OCI-LY7 (cell line): Measurements from ENCODE around the gene SMURF2. TPM values are rescaled to one million over a fixed set of nuclear protein-coding genes. Genes with fewer than 3 reads are reported as not detected.

ENCODE experiments used
- BruUV-seq: library from RNA; stranded (reverse); fragments of 400-500 nt; replicated peaks from 2 replicates; lab custom pipeline; 2021; lab: Mats Ljungman, UMichigan
- CTCF ChIA-PET: fragments of 300-600 bp; sonication (Branson Sonifier 250); formaldehyde crosslinking; loops from one replicate; lab custom pipeline; 2022; ENCODE audit warnings: antibody characterized with exemption; ENCODE audit not compliant: unreplicated experiment; lab: Charles Lee
- POLR2A ChIA-PET: fragments of 300-600 bp; sonication (Branson Sonifier 250); formaldehyde crosslinking; loops from one replicate; lab custom pipeline; 2022; ENCODE audit warnings: antibody characterized with exemption; lab: Charles Lee
- DNase-seq: peaks from one replicate; pipeline ENCODE4 v3.0.0-alpha.2; 2015; ENCODE audit warnings: low spot score
- H2AFZ ChIP-seq: fragments of 200-600 bp; sonication (generic), shearing (Covaris generic); 2 replicates; pipeline ENCODE4 v1.6.1; 2014; ENCODE audit warnings: mild to moderate bottlenecking, antibody characterized with exemption, low read length, moderate library complexity
- H3K27ac ChIP-seq: fragments of 200-600 bp; sonication (generic); 2 replicates; pipeline ENCODE4 v1.5.1; 2014; ENCODE audit warnings: mixed run types, low read depth, mild to moderate bottlenecking, moderate library complexity, low read length, inconsistent platforms; ENCODE audit not compliant: poor library complexity, severe bottlenecking
- H3K36me3 ChIP-seq: fragments of 200-600 bp; sonication (generic); 2 replicates; pipeline ENCODE4 v1.6.1; 2014; ENCODE audit warnings: mild to moderate bottlenecking, antibody characterized with exemption, low read length, moderate library complexity, mixed read lengths; ENCODE audit not compliant: insufficient read depth
- H3K4me1 ChIP-seq: fragments of 200-600 bp; sonication (generic); 2 replicates; pipeline ENCODE4 v1.5.1; 2014; ENCODE audit warnings: mild to moderate bottlenecking, low read length; ENCODE audit not compliant: insufficient read depth, poor library complexity, severe bottlenecking
- H3K4me2 ChIP-seq: fragments of 200-600 bp; sonication (generic); 2 replicates; pipeline ENCODE4 v1.6.1; 2014; ENCODE audit warnings: mild to moderate bottlenecking, low read length
- H3K4me3 ChIP-seq: fragments of 200-600 bp; sonication (generic); 2 replicates; pipeline ENCODE4 v1.5.1; 2014; ENCODE audit warnings: mild to moderate bottlenecking, low read depth, low read length; ENCODE audit not compliant: poor library complexity, severe bottlenecking
- H3K79me2 ChIP-seq: fragments of 200-600 bp; sonication (generic); 2 replicates; pipeline ENCODE4 v1.6.1; 2016; ENCODE audit warnings: low read depth, mild to moderate bottlenecking, low read length, moderate library complexity, mixed read lengths; ENCODE audit not compliant: insufficient read depth
- H3K9me2 ChIP-seq: fragments of 200-600 bp; sonication (generic); 2 replicates; pipeline ENCODE4 v1.6.1; 2016; ENCODE audit warnings: mild to moderate bottlenecking, low read length, mixed read lengths; ENCODE audit not compliant: insufficient read depth
- H3K9me3 ChIP-seq: fragments of 200-600 bp; sonication (generic); 2 replicates; pipeline ENCODE4 v1.6.1; 2014; ENCODE audit warnings: mild to moderate bottlenecking, mixed run types, low read length, mixed read lengths
- H4K20me1 ChIP-seq: fragments of 200-600 bp; sonication (generic); 2 replicates; pipeline ENCODE4 v1.6.1; 2014; ENCODE audit warnings: mild to moderate bottlenecking, antibody characterized with exemption, low read length, moderate library complexity, mixed read lengths; ENCODE audit not compliant: insufficient read depth
- EZH2phosphoT487 ChIP-seq: fragments of 200-600 bp; sonication (generic); IDR thresholded peaks from 2 replicates; pipeline ENCODE4 v1.6.1; 2018; ENCODE audit warnings: low read depth, borderline replicate concordance, mild to moderate bottlenecking, mixed run types, antibody characterized with exemption, low read length, moderate library complexity, mixed read lengths
- intact Hi-C: fragments of 100-400 bp; cut with micrococcal nuclease; formaldehyde crosslinking; loops from one replicate; pipeline ENCODE4 v1.10.0; 2022; ENCODE audit not compliant: unreplicated experiment
- total RNA-seq, 2 experiments: library from RNA; depleted of rRNA in 1 of 2; stranded (reverse); fragments of >200 nt in 1 of 2; shearing (Covaris generic) in 1 of 2; gene quantifications; 2 replicates each; pipeline ENCODE4 v1.2.3, GENCODE V29; 2014 to 2022
- TF ChIP-seq, protein P1 (sequence below): fragments of 200-600 bp; sonication (generic); conservative IDR thresholded peaks from 2 replicates; pipeline ENCODE4 v1.5.1; 2014; ENCODE audit warnings: mild to moderate bottlenecking, antibody characterized with exemption, low read length, moderate library complexity, mixed read lengths

Gene SMURF2
- total RNA-seq, 2 experiments from 2014 or later, result 15.6 to 20.8 TPM

DNA sequence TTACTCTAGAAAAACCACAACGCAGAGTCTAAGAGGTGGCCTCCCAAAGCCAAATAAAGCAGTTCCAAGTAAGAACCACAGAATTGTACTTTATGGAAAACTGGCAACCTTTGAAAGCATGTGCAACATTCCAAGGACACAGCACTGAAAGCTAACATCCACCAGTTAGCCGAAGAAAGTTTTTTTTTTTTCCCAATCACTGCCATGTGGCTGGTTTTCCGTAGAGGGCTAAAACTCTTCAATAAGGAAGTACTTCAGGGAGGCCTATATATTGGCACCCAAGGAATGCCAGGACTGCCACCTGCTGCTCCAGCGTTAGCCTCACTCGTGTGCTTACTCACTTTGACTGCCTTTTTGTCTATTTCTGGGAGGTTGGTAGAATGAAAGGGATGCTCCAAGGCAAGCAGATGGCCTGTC is 130.1 kb downstream of the SMURF2 start:
- intact Hi-C loops, result no loop called here
- no TSS peak for BruUV-seq
- peaks cover 100% of the 10 kb centered on the region for H3K36me3 ChIP-seq
- H3K9me3 ChIP-seq, result no peaks in the 10 kb centered on the region
- H3K4me3 ChIP-seq, result no peak overlapping the region
- TF ChIP-seq, protein P1, sequence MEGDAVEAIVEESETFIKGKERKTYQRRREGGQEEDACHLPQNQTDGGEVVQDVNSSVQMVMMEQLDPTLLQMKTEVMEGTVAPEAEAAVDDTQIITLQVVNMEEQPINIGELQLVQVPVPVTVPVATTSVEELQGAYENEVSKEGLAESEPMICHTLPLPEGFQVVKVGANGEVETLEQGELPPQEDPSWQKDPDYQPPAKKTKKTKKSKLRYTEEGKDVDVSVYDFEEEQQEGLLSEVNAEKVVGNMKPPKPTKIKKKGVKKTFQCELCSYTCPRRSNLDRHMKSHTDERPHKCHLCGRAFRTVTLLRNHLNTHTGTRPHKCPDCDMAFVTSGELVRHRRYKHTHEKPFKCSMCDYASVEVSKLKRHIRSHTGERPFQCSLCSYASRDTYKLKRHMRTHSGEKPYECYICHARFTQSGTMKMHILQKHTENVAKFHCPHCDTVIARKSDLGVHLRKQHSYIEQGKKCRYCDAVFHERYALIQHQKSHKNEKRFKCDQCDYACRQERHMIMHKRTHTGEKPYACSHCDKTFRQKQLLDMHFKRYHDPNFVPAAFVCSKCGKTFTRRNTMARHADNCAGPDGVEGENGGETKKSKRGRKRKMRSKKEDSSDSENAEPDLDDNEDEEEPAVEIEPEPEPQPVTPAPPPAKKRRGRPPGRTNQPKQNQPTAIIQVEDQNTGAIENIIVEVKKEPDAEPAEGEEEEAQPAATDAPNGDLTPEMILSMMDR, result no peak
- TF ChIP-seq EZH2phosphoT487, result no peak
- H4K20me1 ChIP-seq, result no peaks in the 10 kb centered on the region
- no peaks in the 10 kb centered on the region for H3K79me2 ChIP-seq
- CTCF ChIA-PET, result no interaction called here
- POLR2A ChIA-PET, result no interaction called here
- no peaks in the 10 kb centered on the region for H3K4me1 ChIP-seq
- no peak for DNase-seq
- no peaks in the 10 kb centered on the region for H3K9me2 ChIP-seq
- H3K4me2 ChIP-seq, result no peak overlapping the region
- H3K27ac ChIP-seq, result no peak overlapping the region
- no peak overlapping the region for H2AFZ ChIP-seq

DNA sequence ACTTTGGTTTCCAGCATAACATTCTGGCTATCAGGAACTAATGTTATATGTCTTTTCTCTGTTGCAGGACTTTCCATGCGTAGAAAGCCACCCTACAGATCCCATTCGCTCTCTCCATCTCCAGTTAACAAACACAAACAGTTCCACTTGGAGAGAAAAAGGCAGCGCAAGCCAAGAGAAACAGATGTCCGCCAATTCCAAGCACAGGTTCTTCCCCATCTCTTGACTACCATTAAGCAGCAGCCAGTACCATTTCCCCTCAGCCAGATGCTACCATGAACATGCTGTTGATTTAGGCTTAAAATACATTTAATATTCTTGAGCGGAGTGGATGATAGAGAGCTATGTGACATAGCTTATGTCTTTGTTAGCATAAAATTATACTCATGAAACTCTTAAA is 132.9 kb downstream of the SMURF2 start:
- Histone ChIP-seq H3K27ac (no peak overlapping the region), H3K36me3 (peaks cover 100% of the 10 kb centered on the region), H3K4me1 (no peaks in the 10 kb centered on the region), H3K4me2 (no peak overlapping the region), H2AFZ (no peak overlapping the region), H3K4me3 (no peak overlapping the region), H4K20me1 (no peaks in the 10 kb centered on the region), H3K9me3 (no peaks in the 10 kb centered on the region), H3K9me2 (no peaks in the 10 kb centered on the region), H3K79me2 (no peaks in the 10 kb centered on the region)
- TF ChIP-seq, protein P1, result no peak
- TF ChIP-seq EZH2phosphoT487, result no peak
- POLR2A ChIA-PET, result no interaction called here
- intact Hi-C loops, result no loop called here
- no peak for DNase-seq
- BruUV-seq, result no TSS peak
- CTCF ChIA-PET, result interaction anchor here (1.1 kb wide), 1 partner anchor 226 kb away, joined by 3 read pairs; no protein-coding TSS in a partner anchor

DNA sequence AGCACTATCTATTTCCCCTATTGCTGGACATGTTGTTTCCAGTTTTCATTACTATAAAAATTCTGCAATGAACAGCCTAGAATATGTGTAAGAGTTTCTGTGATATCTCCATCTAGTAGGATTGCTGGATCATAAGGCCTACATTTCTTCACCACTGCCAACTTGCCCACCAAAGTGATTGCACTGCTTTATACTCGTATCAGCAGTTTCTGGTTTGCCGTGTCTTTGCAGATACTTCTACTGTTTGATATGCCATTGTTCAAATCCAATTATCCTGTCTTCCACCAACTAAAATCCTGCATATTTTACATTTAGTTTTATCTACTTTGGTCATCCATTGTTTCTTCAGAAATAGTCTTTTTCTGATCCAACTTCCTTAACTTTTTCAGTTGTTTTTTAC is 134.2 kb downstream of the SMURF2 start:
- ChIA-PET CTCF (no interaction called here), POLR2A (no interaction called here)
- Histone ChIP-seq H3K4me1 (no peaks in the 10 kb centered on the region), H3K79me2 (no peaks in the 10 kb centered on the region), H3K4me3 (no peak overlapping the region), H2AFZ (no peak overlapping the region), H3K9me3 (no peaks in the 10 kb centered on the region), H3K27ac (no peak overlapping the region), H3K4me2 (no peak overlapping the region), H4K20me1 (no peaks in the 10 kb centered on the region), H3K9me2 (no peaks in the 10 kb centered on the region), H3K36me3 (peaks cover 100% of the 10 kb centered on the region)
- BruUV-seq, result no TSS peak
- no peak for TF ChIP-seq EZH2phosphoT487
- TF ChIP-seq, protein P1, result no peak
- no peak for DNase-seq
- intact Hi-C loops, result no loop called here
